Endothelial cell of hepatic sinusoid (primary cell): ENCODE data around the gene DHRS9.
"Not testable (repeated sequence)": the region's sequence is repeated elsewhere in the genome, so short reads cannot be mapped to it uniquely, and the experiment has no call there.

Source experiments
- in situ Hi-C: cut with HindIII; loops from 2 replicates; pipeline ENCODE4 v1.10.0; 2017; ENCODE audit warnings: low sequenced_read_pairs

Gene DHRS9

GRCh38 chr2:169069341-169069740 is at the start of gene DHRS9:
DHRS9 (plus strand) TSS chr2:169069563; CDS start chr2:169081582, 12,019 bp downstream.
- in situ Hi-C loops, result no loop called here

DNA sequence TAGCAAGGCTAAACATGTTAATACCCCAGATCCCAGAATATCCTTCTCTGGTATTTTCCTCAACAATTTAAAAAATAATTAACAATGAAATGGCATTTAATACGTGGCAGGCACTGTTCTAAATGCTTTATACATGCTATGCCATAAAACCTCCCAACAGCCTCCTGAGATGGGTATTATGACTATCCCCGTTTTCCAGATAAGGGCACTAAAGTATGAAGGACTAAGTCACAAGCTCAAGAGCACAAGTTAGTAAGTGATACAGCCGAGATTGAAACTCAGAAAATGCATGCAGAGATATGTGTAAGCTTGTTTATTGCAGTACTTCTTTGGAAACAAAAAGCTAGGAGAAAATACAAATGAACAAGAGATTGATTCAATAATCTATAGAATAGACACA is 46.2 kb upstream of the DHRS9 start:
- in situ Hi-C loops, result no loop called here

GRCh38 chr2:169026056-169026455 is 43.3 kb upstream of the DHRS9 start:
- in situ Hi-C loops, result no loop called here

DNA sequence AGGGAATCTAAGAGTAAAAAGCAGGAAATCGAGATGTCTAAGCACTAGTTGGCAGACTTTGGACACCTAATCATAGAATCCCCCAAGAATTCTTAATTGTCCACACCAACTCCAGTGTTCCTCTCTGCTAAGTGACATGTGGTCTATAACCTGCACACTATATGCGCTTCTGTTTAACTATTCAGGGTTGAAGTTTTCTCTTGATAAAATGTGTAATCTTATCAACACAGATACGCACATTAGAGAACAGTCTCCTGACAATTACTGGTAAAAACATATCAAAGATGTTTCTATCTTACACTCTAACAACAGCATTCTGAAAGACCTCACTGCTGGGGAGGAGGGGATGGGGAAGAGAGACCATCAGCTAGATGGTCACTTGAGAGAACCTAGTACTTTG is 42.1 kb upstream of the DHRS9 start:
- in situ Hi-C loops, result no loop called here

DNA sequence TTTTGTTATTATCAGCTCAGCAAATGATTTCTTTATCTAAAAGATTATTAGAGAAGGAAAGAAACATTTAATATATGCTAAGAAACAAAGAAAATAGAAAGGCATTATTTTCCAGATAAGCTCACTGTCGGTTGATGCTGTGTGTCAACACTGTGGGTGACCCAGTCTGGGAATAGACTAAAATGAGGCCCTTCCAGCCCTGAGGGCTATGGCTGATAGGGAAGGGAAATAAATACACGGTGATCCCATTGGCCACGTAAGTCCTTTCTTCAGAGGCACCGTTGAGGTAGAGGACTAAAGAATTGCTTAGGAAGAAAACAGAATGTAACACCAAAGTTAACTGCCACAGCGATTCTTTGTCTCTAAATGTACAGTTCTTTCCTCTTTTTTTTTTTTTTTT is 40.0 kb upstream of the DHRS9 start:
- in situ Hi-C loops, result no loop called here

- in situ Hi-C loops, result no loop called here
Observed at GRCh38 chr2:169031202-169031601, 38.2 kb upstream of the DHRS9 start, which contains the start of gene ABCB11. ABCB11 (minus strand) TSS chr2:169031324; CDS start chr2:169018125, 13,199 bp downstream.

- in situ Hi-C loops, result no loop called here
Observed at GRCh38 chr2:169034256-169034655, 35.1 kb upstream of the DHRS9 start.

GRCh38 chr2:169034984-169035544 is 34.3 kb upstream of the DHRS9 start:
- in situ Hi-C loops, result no loop called here

- in situ Hi-C loops, result no loop called here
Observed at GRCh38 chr2:169035887-169036286, 33.5 kb upstream of the DHRS9 start.

GRCh38 chr2:169036736-169037440 is 32.5 kb upstream of the DHRS9 start:
- in situ Hi-C loops, result no loop called here

DNA sequence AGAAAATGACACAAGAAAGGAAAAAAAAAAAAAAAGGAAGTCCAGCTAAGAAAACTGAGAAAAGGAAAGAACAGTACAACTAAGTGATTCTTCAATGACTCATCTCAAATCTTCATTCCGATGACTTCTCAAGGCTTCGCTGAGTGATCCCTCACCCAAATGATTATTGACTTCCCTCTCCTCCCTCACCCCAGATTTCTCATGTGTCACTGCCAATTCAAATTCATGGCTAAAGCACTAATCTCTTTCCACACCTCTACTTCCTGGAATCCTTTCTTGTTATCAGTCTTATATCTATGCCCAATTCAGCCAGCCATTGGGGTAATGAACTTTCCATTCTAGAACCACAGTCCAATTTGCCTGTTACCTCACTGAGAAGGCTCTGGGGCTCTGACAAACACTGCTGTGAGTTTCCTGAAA is 31.0 kb upstream of the DHRS9 start:
- in situ Hi-C loops, result no loop called here

DNA sequence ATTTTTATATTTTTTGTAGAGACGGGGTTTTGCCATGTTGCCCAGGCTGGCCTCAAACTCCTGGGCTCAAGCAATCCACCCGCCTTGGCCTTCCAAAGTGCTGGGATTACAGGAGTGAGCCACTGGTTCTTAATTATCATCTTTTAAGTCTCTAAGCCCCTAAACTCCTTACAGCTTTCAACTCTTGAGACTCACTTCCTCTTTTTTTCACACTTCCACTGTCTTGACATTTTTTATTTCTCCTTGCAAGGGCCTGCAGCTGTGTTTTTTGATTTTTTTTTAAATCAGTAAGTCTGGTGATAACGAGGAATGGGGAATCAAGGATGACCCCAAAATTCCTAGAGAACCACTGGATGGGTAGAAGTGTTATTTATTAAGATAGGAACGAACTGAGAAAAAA is 29.7 kb upstream of the DHRS9 start:
- in situ Hi-C loops, result no loop called here

GRCh38 chr2:169041594-169041993 is 27.8 kb upstream of the DHRS9 start:
- in situ Hi-C loops, result no loop called here

DNA sequence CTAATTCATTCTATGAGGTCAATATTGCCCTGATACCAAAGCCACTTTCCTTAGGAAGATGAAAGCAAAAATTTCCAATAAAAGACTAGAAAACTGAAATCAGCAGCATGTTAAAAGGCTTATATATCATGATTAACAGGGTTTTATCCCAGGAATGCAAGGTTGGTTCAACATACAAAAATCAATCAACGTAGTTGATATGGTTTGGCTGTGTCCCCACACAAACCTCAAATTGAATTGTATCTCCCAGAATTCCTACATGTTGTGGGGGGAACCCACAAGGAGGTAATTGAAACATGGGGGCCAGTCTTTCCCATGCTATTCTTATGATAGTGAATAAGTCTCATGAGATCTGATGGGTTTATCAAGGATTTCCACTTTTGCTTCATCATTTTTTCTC is 26.5 kb upstream of the DHRS9 start:
- in situ Hi-C loops, result no loop called here

GRCh38 chr2:169046440-169047151 is 22.8 kb upstream of the DHRS9 start:
- in situ Hi-C loops, result no loop called here

- in situ Hi-C loops, result no loop called here
Observed at GRCh38 chr2:169047256-169048250, 21.8 kb upstream of the DHRS9 start.

GRCh38 chr2:169049142-169049541 is 20.2 kb upstream of the DHRS9 start:
- in situ Hi-C loops, result no loop called here

GRCh38 chr2:169050476-169051240 is 18.7 kb upstream of the DHRS9 start:
- in situ Hi-C loops, result no loop called here

- in situ Hi-C loops, result not testable (repeated sequence)
Observed at GRCh38 chr2:169054575-169054974, 14.8 kb upstream of the DHRS9 start.

DNA sequence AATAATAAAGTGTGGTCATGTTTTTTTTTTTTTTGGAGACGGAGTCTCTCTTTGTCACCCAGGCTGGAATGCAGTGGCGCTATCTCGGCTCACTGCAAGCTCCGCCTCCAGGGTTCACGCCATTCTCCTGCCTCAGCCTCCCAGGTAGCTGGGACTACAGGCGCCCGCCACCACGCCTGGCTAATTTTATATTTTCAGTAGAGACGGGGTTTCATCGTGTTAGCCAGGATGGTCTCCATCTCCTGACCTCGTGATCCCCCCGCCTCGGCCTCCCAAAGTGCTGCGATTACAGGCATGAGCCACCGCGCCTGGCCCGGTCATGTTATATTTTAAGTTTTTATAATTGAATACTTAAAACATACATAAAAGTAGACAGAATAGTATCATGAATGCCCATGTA is 5.2 kb upstream of the DHRS9 start:
- in situ Hi-C loops, result not testable (repeated sequence)
